G401.6 (cell line): Measurements from ENCODE around the gene NET1.

ENCODE experiments used
- FAIRE-seq: peaks from 2 replicates; lab custom pipeline; 2012; peaks lifted over from hg19 to GRCh38; lab: Jason Lieb, UNC

The NET1 gene

GRCh38 chr10:5442990-5443370 lies 30.6 kb downstream of the NET1 start:
- no peak for FAIRE-seq

DNA sequence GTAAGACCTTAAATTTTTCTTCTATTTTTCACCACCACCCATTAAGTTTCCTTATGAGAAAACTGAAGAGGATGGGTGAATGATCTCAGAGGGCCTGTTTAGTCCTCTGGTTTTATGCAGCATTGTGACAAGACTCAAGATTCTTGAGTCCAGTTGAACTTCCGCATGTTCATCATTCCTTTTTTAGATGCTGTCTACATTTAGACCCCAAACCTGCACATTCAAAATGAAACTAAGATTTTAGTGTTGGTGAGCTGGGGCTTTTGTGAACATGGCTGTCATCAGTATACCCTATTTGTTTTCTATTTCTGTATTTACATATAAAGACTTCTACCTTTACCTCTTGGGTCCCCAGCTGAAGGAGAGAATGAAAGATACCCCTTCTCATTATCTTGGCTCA lies 31.1 kb downstream of the NET1 start:
- FAIRE-seq = no peak

DNA sequence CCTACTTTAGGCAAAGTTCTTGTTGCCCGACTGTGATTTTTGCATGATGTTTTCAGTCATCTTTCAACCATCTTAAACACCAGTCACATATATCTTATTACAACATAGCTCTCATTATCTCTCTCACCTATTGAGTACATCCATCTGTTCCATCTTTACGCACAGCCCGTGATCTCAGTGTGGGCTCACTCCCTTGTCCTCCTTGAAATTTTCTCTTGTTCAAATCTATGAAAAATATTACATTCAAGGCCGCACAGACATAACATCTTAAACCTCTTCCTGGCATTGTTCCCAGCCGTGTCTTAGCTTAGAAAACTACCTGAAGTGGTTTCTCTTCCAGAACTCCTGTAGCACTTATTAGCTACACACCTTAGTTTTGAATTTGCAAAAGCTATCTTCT lies 32.6 kb downstream of the NET1 start:
- no peak for FAIRE-seq

DNA sequence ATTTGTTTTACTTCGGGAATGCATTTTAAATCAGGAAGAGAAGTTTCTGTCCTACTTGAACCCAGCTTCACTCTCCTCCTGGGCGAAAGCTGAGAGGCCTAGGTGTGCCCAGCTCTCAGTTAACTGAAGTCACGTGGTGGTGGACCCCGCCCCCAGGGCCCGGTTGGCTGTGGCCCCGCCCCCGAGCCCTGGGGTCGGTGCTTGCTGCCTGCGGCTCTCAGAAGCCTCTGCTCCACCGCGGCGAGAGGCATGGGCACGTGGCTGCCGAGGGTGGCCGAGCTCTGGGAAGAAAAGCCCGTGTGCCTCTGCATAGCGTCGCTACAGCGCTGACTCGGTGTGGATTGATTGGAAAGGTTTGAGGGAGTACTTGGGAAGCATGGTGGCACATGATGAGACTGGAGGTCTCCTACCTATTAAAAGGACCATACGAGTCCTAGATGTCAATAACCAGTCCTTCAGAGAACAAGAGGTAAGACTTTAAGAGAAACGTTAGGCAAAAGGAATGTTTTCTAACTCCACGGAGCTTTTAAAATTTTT lies 34.1 kb downstream of the NET1 start:
- peak; percentile 94 for FAIRE-seq

- no peak for FAIRE-seq
Observed at GRCh38 chr10:5447056-5447455, 34.7 kb downstream of the NET1 start.

- FAIRE-seq = peak; percentile 68
Observed at GRCh38 chr10:5447611-5448071, 35.3 kb downstream of the NET1 start.

DNA sequence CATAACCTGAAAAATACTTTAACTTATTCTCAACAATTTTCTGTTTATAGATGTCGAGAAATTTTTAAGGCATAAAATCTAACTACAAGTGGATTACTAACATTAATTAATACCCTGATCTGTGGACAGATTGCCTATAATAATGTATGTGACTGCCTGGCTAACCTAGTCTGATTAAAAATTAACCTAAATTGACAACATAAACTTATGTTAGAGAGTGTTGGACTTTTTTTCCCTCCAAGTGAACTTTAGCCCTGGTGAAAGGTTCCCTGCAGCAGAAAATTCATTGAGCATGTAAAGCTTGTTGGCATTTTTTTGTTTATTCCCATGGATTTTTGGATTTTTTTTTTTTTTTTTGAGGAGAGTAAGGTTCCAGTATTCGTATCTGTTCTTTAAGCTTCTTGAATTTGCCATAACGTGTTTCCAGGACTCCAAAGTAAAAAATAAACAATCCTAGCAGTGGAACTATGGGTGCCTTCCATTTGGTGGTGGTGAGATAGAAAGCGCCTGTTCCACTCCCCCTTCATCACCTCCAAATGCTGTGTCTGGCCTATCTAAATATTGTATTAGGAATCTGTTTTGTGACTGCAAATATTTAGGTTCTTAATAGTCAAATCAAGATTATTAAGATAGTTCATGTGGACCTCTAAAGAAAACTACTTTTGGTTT lies 36.1 kb downstream of the NET1 start:
- FAIRE-seq = peak; percentile 6

- no peak for FAIRE-seq
Observed at GRCh38 chr10:5449227-5449626, 36.9 kb downstream of the NET1 start.

DNA sequence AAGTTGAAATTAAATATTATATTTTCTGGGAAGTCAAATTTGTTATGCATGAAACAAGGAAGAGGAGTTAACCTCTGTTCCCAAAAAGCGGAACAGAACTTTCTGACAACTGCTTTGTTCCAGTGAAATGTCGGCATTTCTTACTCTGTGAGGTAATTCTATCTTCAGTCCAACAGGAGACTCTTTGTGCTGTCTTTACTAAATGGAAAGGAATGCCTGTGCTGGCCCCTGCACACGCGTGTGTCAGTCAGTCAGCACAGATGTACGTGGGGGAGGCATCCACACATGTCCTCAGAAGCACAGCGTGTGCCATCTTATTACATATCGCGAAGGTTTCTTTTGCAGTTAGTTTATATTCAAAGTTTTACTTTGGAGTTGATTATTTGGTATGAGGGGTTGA lies 37.5 kb downstream of the NET1 start:
- no peak for FAIRE-seq

DNA sequence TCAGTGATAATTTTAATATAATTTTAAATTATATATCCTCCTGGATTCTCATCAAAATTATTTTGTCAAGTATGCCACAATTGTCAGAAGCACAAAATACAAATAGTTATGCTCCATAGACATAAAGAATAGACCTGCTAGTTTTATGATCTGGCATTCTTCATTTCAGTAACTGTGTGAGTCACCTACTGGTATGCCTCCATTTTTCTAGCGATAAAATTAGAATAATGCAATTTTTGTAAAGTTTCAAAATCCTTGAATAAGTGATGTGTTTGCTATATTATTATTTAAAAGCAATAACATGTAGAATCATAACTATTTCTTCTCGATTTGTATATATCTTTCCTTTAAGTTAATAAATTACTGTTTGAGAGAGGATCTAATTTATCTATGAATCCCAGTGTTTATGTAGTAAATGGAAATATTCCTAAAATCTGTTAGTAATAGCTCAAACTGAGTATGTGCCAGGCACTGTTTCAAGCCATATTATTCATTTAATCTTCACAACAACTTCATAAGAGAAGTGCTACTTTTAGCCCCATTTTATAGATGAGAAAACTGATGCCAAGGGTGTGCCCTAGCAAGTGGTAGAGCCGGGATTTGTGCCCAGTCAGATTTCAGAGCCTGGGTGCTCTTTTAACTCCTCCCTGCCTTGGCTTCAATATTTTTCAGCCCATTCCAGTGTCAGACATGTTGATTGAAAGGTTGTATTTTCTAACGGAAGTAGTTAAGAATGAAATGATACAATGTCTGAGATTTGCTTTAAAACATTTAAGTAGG lies 38.4 kb downstream of the NET1 start:
- FAIRE-seq = peak; percentile 6

DNA sequence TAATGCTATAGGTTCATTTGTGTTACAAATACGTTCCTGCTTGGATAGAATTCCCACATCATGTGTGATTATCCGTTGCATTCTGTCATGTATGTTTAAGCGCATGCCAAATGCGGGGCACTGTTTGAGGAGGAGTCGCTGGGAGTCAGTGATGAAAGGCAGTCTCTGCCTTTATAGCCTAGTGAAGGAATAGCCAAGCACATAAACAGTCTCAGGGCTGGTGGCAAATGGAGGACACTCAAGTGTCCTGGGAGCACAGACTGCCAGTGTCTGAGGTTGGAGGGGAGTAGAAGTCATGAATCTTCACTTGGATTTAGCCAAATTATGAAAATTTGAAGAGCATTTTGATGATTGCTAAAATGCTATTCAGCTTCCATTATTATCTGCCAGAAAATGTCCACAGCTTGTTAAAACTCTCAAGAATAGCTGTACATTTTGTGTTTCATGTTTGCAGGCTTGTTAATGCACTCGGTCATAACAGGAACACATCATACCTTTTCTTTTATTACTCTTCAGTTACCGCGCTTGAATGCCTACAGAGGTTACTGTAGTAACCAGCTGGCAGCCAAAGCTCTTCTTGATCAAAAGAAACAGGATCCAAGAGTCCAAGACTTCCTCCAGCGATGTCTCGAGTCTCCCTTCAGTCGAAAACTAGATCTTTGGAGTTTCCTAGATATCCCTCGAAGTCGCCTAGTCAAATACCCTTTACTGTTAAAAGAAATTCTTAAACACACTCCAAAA lies 41.6 kb downstream of the NET1 start:
- FAIRE-seq = no peak

- no peak for FAIRE-seq
Observed at GRCh38 chr10:5456563-5456962, 44.2 kb downstream of the NET1 start.

DNA sequence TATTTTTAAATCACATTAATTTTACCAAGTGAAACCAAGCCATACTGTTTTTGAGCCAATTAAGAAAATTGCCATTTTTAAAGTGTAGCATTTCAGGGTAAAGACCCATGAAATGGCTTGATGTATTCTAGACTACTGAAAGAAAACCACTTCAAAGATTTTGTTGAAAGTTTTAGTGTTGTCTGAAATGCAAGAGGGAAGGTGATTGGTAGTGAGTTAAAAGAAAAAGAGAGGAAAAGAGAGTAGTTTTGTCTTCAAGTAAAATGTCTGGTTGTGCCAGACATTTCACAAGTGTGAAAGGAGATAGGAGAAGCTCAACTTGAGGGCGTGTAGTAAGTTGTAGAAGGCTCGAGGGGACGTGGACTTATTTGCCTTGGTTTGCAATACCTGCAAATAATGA lies 45.4 kb downstream of the NET1 start:
- FAIRE-seq = no peak

DNA sequence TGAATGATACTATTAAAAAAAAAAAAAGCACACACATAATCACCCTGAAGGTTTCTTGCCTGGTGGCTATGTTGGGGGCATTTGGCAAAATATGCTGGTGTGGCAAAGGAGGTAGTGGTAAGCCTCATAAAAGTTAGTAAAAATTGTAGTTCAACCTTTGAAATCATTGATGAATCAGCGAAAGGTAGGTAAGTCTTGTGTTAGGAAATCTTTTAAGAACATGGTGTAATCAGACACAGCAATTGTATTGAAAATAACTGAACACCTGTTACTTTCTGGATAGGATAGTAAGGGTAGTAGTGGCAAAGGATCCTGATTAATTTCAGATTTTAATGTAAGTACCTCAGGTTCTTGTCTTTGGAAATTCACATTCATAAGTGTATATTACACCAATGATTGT lies 46.1 kb downstream of the NET1 start:
- no peak for FAIRE-seq

GRCh38 chr10:5458949-5459747 lies 46.8 kb downstream of the NET1 start:
- no peak for FAIRE-seq

DNA sequence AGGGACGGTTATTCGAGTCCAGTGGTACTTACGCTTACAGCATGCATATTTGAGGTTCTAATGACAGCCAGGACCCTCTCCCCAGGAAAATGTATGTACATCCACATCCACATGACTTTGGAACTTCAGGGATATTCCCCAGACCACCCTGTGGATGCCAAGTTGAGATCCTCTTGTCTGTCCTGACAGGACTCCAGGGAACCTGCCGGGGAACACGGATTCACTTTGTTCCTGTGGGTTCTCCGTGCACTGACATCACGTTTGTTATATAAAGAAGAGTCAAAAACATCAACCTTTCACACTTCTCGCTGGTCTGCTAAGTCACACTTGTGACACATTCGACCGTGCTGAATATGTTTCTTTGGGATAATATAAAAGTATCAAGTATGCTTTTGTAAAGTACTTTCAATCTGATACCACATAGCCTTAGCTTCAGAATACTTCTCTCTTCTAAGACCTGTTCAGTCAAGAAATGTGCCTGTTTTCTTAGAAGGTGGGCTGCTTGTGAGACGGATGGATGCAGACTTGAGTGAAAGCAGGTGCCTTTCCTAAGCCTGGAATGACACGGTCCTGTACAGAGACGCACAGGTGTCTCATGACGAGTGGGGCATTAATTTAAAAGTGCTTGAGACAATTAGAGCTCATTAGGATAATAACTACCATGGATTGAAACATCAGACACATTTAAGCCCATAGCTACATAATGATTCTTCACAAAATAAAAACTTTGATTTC lies 48.3 kb downstream of the NET1 start:
- FAIRE-seq = no peak

DNA sequence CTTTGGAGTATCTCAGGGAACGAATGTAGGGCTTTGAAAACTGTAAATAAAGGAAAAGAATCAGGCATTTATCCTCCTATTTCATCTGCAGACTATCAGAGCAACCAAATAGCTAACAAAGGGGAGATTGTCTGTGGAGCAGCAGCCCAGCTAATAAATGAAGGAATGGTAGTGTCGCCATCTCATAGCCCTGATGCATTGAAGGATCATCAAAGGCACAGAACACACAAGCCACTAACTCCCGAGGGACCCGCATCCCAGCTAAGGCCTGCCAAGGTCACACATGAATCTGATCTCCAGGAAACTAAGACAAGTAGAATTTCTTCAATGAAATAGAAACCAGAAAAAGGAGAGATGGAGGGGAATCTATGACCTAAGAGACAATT lies 48.8 kb downstream of the NET1 start:
- no peak for FAIRE-seq

DNA sequence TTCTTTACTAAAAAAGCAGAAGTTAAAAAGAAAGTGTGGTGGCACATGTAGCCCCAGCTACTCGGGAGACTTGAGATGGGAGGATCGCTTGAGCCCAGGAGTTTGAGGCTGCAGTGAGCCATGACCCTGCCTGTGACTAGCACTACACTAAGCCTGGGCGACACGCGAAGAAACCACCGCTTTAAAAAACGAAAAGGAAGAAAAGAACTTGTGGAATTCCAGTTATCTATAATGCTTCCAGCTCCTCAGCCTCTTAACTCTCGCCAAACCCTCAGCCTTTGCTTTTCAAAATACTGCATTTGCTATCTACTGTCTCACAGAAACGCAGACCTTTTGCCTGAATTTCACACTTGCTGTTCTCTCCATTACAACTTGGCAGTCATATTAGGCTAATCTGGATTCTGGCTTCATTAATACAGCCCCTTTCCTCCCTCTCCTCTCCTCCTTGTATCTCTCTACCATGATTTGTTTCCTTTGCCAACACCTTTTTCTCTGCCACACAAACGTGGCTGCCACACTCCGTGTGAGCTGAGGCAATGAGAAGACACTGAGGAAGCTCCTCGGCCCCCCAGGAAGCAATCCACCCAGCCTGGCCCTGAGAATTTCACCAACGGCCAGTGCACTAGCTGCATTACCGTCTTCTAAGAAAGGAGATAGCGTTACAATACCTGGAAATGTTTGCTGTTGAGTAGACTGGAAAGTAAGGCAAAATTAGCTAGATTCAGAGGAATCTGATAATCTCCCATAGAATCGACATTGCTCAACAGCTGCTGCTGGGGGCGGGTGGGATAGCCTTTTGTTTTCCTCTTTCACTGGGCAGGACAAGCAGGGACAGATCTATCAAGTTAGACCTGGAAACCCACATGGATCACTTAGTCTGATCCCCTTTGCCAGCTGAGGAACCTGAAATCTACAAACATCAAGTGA lies 49.8 kb downstream of the NET1 start:
- no peak for FAIRE-seq

DNA sequence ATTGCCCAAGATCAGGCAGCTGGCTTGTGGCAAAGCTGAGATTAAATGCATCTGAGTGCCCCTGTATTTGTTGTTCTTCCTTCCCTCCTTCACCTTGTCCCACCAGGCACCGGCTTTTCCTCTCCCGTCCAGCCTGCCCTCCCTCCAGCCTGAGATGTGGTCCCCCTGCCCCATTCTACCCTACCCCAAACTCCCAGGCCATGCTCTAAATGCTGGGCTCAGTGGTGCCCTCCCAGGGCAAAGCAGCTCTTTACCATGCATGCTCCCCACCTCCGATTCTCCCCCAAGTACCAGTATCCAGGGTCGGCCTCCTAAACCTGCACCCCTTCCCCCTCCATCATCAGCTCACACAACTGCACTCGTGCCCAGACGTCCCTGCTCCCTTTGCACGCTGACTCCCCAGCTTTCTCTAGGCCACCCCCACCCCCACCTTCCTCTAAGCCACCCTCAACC lies 50.5 kb downstream of the NET1 start:
- FAIRE-seq = no peak

DNA sequence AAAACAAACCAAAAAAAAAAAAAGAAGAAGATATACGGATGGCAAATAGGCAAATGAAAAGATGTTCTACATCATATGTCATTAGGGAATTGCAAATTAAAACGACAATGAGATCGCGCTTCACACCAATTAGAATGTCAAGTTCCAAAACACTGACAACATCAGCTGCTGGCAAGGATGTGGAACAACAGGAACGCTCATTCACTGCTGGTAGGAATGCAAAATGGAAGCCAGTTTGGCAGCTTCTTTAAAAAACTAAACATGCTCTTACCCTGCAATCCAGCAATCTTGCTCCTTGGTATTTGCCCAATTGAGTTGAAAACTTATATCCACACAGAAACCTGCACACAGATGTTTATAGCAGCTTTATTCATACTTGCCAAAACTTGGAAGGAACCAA lies 52.2 kb downstream of the NET1 start:
- FAIRE-seq = no peak
